ENCODE data around the gene BRF1.

Gene BRF1

GRCh38 chr14:105229099-105229655, 71.6 kb downstream of the BRF1 start:
- H3K9ac ChIP-seq (ENCODE audit: low read depth, low read length) = no peak overlapping the region
- no peak overlapping the region for H3K4me3 ChIP-seq (ENCODE audit: low read length)
- no peaks in the 10 kb centered on the region for H3K27me3 ChIP-seq (ENCODE audit: insufficient read depth, low read length)
- H3K36me3 ChIP-seq (ENCODE audit: insufficient read depth, low read depth, low read length) = no peaks in the 10 kb centered on the region
- H3K9me3 ChIP-seq (ENCODE audit: insufficient read depth, low read depth, low read length) = no peaks in the 10 kb centered on the region
- H3K4me1 ChIP-seq (ENCODE audit: insufficient read depth, low read length) = no peaks in the 10 kb centered on the region
- H3K27ac ChIP-seq (ENCODE audit: low read length) = no peak overlapping the region

DNA sequence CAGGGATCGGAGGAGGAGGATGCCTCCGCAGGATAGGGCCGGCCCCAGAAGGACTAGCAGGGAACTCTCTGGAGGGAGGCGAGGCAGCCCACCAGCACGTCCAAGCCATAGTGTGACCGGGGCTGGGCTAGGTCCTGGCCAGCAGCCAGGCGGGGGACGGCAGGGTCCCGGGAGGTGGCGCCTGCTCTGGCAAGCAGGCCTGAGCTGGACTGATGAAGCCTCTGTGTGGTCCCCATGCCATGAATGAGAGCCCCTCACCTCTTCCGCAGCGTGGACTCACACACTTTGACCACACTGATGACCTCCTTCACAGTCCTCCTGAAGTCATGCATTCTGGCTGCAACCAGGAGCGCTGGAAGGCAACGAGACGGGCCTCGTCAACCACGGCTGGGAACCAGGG, 72.2 kb downstream of the BRF1 start:
- no peaks in the 10 kb centered on the region; the same call in 1 of the 2 replicates for H3K36me3 ChIP-seq (ENCODE audit: insufficient read depth, low read depth, low read length)
- H3K27me3 ChIP-seq (ENCODE audit: insufficient read depth, low read length) = no peaks in the 10 kb centered on the region
- H3K9ac ChIP-seq (ENCODE audit: low read depth, low read length) = no peak overlapping the region
- no peaks in the 10 kb centered on the region for H3K4me1 ChIP-seq (ENCODE audit: insufficient read depth, low read length)
- H3K4me3 ChIP-seq (ENCODE audit: low read length) = no peak overlapping the region
- no peaks in the 10 kb centered on the region for H3K9me3 ChIP-seq (ENCODE audit: insufficient read depth, low read depth, low read length)
- H3K27ac ChIP-seq (ENCODE audit: low read length) = no peak overlapping the region

- H3K9me3 ChIP-seq (ENCODE audit: insufficient read depth, low read depth, low read length) = no peaks in the 10 kb centered on the region
- H3K4me3 ChIP-seq (ENCODE audit: low read length) = no peak overlapping the region
- no peaks in the 10 kb centered on the region; the same call in 1 of the 2 replicates for H3K36me3 ChIP-seq (ENCODE audit: insufficient read depth, low read depth, low read length)
- no peaks in the 10 kb centered on the region for H3K27me3 ChIP-seq (ENCODE audit: insufficient read depth, low read length)
- H3K27ac ChIP-seq (ENCODE audit: low read length) = no peak overlapping the region
- no peaks in the 10 kb centered on the region for H3K4me1 ChIP-seq (ENCODE audit: insufficient read depth, low read length)
- no peak overlapping the region for H3K9ac ChIP-seq (ENCODE audit: low read depth, low read length)
Measured at GRCh38 chr14:105227346-105227745, 73.5 kb downstream of the BRF1 start.

DNA sequence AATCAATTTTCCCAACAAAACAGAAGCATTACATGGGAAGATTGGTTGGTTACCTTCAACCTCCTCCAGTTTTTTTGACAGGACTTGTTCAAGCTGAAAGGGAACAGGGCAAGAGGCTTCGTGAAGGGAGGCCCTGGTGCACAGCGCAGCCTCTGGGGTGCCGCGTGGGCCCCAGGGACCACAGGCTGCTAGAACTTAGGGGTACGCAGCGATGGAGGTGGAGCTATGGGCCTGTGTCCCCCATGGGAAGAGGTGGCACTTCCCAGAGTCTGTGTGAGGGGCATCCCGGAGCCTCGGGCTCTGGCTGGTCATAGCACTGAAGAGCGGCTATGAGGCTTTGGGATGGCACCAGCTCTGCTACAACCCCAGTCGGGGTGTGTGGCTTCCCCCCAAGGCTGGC, 74.6 kb downstream of the BRF1 start:
- Histone ChIP-seq H3K9ac (ENCODE audit: low read depth, low read length) (no peak overlapping the region), H3K9me3 (ENCODE audit: insufficient read depth, low read depth, low read length) (no peaks in the 10 kb centered on the region), H3K36me3 (ENCODE audit: insufficient read depth, low read depth, low read length) (no peaks in the 10 kb centered on the region; the same call in 1 of the 2 replicates), H3K27me3 (ENCODE audit: insufficient read depth, low read length) (no peaks in the 10 kb centered on the region), H3K4me3 (ENCODE audit: low read length) (no peak overlapping the region), H3K4me1 (ENCODE audit: insufficient read depth, low read length) (no peaks in the 10 kb centered on the region), H3K27ac (ENCODE audit: low read length) (no peak overlapping the region)

GRCh38 chr14:105224845-105225570, 75.8 kb downstream of the BRF1 start:
- Histone ChIP-seq H3K27me3 (ENCODE audit: insufficient read depth, low read length) (no peaks in the 10 kb centered on the region), H3K36me3 (ENCODE audit: insufficient read depth, low read depth, low read length) (no peaks in the 10 kb centered on the region; the same call in 1 of the 2 replicates), H3K9me3 (ENCODE audit: insufficient read depth, low read depth, low read length) (no peaks in the 10 kb centered on the region), H3K4me3 (ENCODE audit: low read length) (no peak overlapping the region), H3K4me1 (ENCODE audit: insufficient read depth, low read length) (no peaks in the 10 kb centered on the region), H3K9ac (ENCODE audit: low read depth, low read length) (no peak overlapping the region), H3K27ac (ENCODE audit: low read length) (no peak overlapping the region)

DNA sequence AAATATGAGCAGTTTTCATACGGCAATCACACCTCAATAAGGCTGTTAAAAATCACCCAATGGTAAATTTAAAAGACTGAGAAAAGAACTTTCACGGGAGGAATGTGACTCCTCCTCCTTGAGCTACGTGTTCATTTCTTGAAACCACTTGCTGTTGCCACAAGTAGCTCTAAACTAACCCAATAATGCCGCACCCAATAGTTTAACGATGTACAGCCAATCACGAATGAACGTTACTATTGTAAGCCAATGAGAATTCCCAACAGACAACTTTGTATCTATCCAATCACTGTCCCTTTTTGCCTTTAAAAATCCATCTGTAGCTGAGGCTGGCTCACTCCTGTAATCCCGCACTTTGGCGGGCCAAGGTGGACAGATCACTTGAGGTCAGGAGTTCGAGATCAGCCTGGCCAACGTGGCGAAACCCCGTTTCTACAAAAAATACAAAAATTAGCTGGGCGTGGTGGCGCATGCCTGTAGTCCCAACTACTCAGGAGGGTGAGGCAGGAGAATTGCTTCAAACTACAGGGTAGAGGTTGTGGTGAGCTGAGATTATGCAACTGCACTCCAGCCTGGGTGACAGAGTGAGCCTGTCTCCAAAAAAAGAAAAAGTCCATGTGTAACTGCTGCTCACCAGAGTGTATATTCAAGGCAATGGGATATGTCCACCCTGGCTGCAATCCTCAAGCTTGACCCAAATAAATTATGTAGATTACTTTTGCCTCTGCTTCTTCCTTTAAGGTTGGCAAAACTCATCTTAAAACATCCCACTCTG, 76.8 kb downstream of the BRF1 start:
- Histone ChIP-seq H3K27ac (ENCODE audit: low read length) (no peak overlapping the region), H3K36me3 (ENCODE audit: insufficient read depth, low read depth, low read length) (no peaks in the 10 kb centered on the region; the same call in 1 of the 2 replicates), H3K9ac (ENCODE audit: low read depth, low read length) (no peak overlapping the region), H3K27me3 (ENCODE audit: insufficient read depth, low read length) (no peaks in the 10 kb centered on the region), H3K9me3 (ENCODE audit: insufficient read depth, low read depth, low read length) (no peaks in the 10 kb centered on the region), H3K4me1 (ENCODE audit: insufficient read depth, low read length) (no peaks in the 10 kb centered on the region), H3K4me3 (ENCODE audit: low read length) (no peak overlapping the region)

- Histone ChIP-seq H3K9me3 (ENCODE audit: insufficient read depth, low read depth, low read length) (no peaks in the 10 kb centered on the region), H3K4me1 (ENCODE audit: insufficient read depth, low read length) (no peaks in the 10 kb centered on the region), H3K27ac (ENCODE audit: low read length) (no peak overlapping the region), H3K27me3 (ENCODE audit: insufficient read depth, low read length) (no peaks in the 10 kb centered on the region), H3K4me3 (ENCODE audit: low read length) (no peak overlapping the region), H3K36me3 (ENCODE audit: insufficient read depth, low read depth, low read length) (no peaks in the 10 kb centered on the region; the same call in none of the 2 replicates), H3K9ac (ENCODE audit: low read depth, low read length) (no peak overlapping the region)
Measured at GRCh38 chr14:105223260-105223659, 77.5 kb downstream of the BRF1 start.

DNA sequence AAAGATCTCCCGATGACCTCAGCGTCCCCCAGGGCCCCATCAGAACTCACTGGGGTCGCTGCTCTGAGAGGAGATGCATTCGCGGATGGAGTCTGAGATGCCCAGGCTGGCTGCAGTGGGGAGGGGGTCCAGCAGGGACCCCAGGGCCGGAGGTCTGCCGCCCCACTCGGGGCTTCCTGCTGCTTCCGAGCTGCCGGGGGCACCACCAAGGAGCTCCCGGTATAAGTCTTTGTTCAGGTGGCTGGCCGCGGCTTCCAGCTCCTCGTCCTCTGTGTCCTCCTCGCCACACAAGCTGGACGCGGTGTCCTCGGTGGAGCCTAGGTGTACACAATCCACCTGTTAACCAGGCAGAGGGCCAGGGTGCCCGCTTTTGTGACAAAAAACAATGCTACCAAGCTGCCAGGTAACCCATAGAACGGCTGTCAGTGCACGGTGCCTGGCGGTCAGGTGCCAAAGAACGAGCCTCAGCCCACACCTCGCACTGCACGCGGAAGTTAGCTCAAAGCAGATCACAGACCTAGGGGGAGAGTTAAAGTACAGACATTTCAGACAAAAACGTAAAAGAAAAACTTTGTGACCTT, 79.1 kb downstream of the BRF1 start:
- H3K27me3 ChIP-seq (ENCODE audit: insufficient read depth, low read length) = no peaks in the 10 kb centered on the region
- no peaks in the 10 kb centered on the region for H3K4me1 ChIP-seq (ENCODE audit: insufficient read depth, low read length)
- no peak overlapping the region for H3K9ac ChIP-seq (ENCODE audit: low read depth, low read length)
- no peak overlapping the region for H3K27ac ChIP-seq (ENCODE audit: low read length)
- H3K4me3 ChIP-seq (ENCODE audit: low read length) = no peak overlapping the region
- H3K9me3 ChIP-seq (ENCODE audit: insufficient read depth, low read depth, low read length) = no peaks in the 10 kb centered on the region
- no peaks in the 10 kb centered on the region; the same call in none of the 2 replicates for H3K36me3 ChIP-seq (ENCODE audit: insufficient read depth, low read depth, low read length)

GRCh38 chr14:105220699-105221597, 79.9 kb downstream of the BRF1 start:
- no peaks in the 10 kb centered on the region; the same call in none of the 2 replicates for H3K36me3 ChIP-seq (ENCODE audit: insufficient read depth, low read depth, low read length)
- no peak overlapping the region for H3K27ac ChIP-seq (ENCODE audit: low read length)
- H3K4me1 ChIP-seq (ENCODE audit: insufficient read depth, low read length) = no peaks in the 10 kb centered on the region
- no peak overlapping the region for H3K9ac ChIP-seq (ENCODE audit: low read depth, low read length)
- no peaks in the 10 kb centered on the region for H3K9me3 ChIP-seq (ENCODE audit: insufficient read depth, low read depth, low read length)
- H3K4me3 ChIP-seq (ENCODE audit: low read length) = no peak overlapping the region
- no peaks in the 10 kb centered on the region for H3K27me3 ChIP-seq (ENCODE audit: insufficient read depth, low read length)

GRCh38 chr14:105219753-105220152, 81.0 kb downstream of the BRF1 start:
- no peaks in the 10 kb centered on the region for H3K4me1 ChIP-seq (ENCODE audit: insufficient read depth, low read length)
- H3K4me3 ChIP-seq (ENCODE audit: low read length) = no peak overlapping the region
- no peak overlapping the region for H3K9ac ChIP-seq (ENCODE audit: low read depth, low read length)
- no peak overlapping the region for H3K27ac ChIP-seq (ENCODE audit: low read length)
- H3K27me3 ChIP-seq (ENCODE audit: insufficient read depth, low read length) = no peaks in the 10 kb centered on the region
- H3K36me3 ChIP-seq (ENCODE audit: insufficient read depth, low read depth, low read length) = no peaks in the 10 kb centered on the region; the same call in none of the 2 replicates
- H3K9me3 ChIP-seq (ENCODE audit: insufficient read depth, low read depth, low read length) = no peaks in the 10 kb centered on the region

Data from iPS-20b (cell line).